Smooth muscle cell (in vitro differentiated cells): Measurements from ENCODE around the gene EXOSC3. TPM values are rescaled to one million over a fixed set of nuclear protein-coding genes. Genes with fewer than 3 reads are reported as not detected.
"Not testable (repeated sequence)": the region's sequence is repeated elsewhere in the genome, so short reads cannot be mapped to it uniquely, and the experiment has no call there.

Experiments
- DNase-seq: peaks from one replicate; lab custom pipeline; 2025; ENCODE audit not compliant: unreplicated experiment; lab: John Stamatoyannopoulos, UW
- H2AFZ ChIP-seq: fragments of 200-600 bp; sonication (generic); 2 replicates; pipeline ENCODE4 v1.6.0; 2016; ENCODE audit warnings: antibody characterized with exemption, low read depth, mild to moderate bottlenecking
- H3F3A ChIP-seq: fragments of 200-600 bp; sonication (generic); 2 replicates; pipeline ENCODE4 v1.6.0; 2017; ENCODE audit warnings: antibody characterized with exemption, low read depth
- H3K27ac ChIP-seq: fragments of 200-600 bp; sonication (generic); 2 replicates; pipeline ENCODE4 v1.5.1; 2016; ENCODE audit warnings: low read depth, mild to moderate bottlenecking
- H3K27me3 ChIP-seq: fragments of 200-600 bp; sonication (generic); 2 replicates; pipeline ENCODE4 v1.6.1; 2016; ENCODE audit warnings: low read depth, mild to moderate bottlenecking
- H3K36me3 ChIP-seq: fragments of 200-600 bp; sonication (generic); 2 replicates; pipeline ENCODE4 v1.5.1; 2016; ENCODE audit warnings: low read depth
- H3K4me1 ChIP-seq: fragments of 200-600 bp; sonication (generic); 2 replicates; pipeline ENCODE4 v1.5.1; 2016; ENCODE audit warnings: low read depth
- H3K4me2 ChIP-seq: fragments of 200-600 bp; sonication (generic); 2 replicates; pipeline ENCODE4 v1.6.0; 2016; ENCODE audit warnings: mild to moderate bottlenecking
- H3K4me3 ChIP-seq: fragments of 200-600 bp; sonication (generic); 2 replicates; pipeline ENCODE4 v1.5.1; 2016; ENCODE audit warnings: mild to moderate bottlenecking
- H3K79me2 ChIP-seq: fragments of 200-600 bp; sonication (generic); 2 replicates; pipeline ENCODE4 v1.6.0; 2016; ENCODE audit warnings: low read depth, mild to moderate bottlenecking
- H3K9ac ChIP-seq: fragments of 200-600 bp; sonication (generic); 2 replicates; pipeline ENCODE4 v1.6.0; 2016; ENCODE audit warnings: low read depth
- H3K9me3 ChIP-seq: fragments of 200-600 bp; sonication (generic); replicated peaks from 2 replicates; pipeline ENCODE4 v1.5.1; 2016; ENCODE audit warnings: low read depth
- H4K20me1 ChIP-seq: fragments of 200-600 bp; sonication (generic); 2 replicates; pipeline ENCODE4 v1.6.0; 2016; ENCODE audit warnings: low read depth
- WGBS: methylation state at CpG from one replicate; pipeline ENCODE4 v1.1.7; 2016; ENCODE audit warnings: low lambda C conversion rate; 5-methylcytosine and 5-hydroxymethylcytosine counted together
- polyA plus RNA-seq: library from polyadenylated mRNA; unstranded; fragments of >200 nt; fragmentation: Nextera tagmentation; extraction: Ambion mirVana; gene quantifications from 2 replicates; pipeline ENCODE4 v1.2.1, GENCODE V29; 2016
- total RNA-seq: library from RNA; depleted of rRNA; stranded (reverse); fragments of >200 nt; gene quantifications from 2 replicates; pipeline ENCODE4 v1.2.3, GENCODE V29; 2014
- TF ChIP-seq, protein P1 (sequence below): fragments of 200-600 bp; sonication (generic); IDR thresholded peaks from 2 replicates; pipeline ENCODE4 v1.5.1; 2017; ENCODE audit warnings: borderline replicate concordance, mild to moderate bottlenecking, antibody characterized with exemption; ENCODE audit not compliant: insufficient read depth, poor library complexity, severe bottlenecking

The EXOSC3 gene
- total and polyA plus RNA-seq, 2 experiments from 2014 or later: 21.6 to 22.6 TPM

DNA sequence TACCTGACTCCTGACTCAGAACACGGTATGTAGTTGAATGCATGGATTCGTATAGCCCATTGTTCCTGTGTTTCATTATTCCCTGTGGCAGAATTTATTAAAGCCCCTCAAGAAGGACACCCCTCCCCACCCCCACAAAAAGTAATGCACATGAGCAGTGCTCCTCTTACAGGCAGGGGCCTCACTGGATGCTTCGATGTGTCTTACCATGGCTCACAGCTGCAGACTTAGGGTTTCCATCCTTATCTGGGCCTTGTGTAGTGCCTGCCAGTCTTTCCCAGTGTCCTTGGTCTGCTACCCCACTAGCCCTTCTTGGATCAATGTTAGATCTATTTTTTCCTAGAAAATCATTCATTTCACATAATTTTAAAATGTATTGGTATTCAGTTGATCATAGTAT lies 14.9 kb downstream of the EXOSC3 start:
- no peak for DNase-seq
- no peaks in the 10 kb centered on the region for H3K9me3 ChIP-seq
- no peak overlapping the region for H3K4me3 ChIP-seq
- H3F3A ChIP-seq: no peaks in the 10 kb centered on the region
- no peak overlapping the region for H3K9ac ChIP-seq
- H3K27me3 ChIP-seq: no peaks in the 10 kb centered on the region
- H3K36me3 ChIP-seq: no peaks in the 10 kb centered on the region
- no peaks in the 10 kb centered on the region for H3K79me2 ChIP-seq
- no peak overlapping the region for H3K27ac ChIP-seq
- 92% methylated on average over 3 of the region's 3 CpGs for WGBS
- TF ChIP-seq, protein P1, sequence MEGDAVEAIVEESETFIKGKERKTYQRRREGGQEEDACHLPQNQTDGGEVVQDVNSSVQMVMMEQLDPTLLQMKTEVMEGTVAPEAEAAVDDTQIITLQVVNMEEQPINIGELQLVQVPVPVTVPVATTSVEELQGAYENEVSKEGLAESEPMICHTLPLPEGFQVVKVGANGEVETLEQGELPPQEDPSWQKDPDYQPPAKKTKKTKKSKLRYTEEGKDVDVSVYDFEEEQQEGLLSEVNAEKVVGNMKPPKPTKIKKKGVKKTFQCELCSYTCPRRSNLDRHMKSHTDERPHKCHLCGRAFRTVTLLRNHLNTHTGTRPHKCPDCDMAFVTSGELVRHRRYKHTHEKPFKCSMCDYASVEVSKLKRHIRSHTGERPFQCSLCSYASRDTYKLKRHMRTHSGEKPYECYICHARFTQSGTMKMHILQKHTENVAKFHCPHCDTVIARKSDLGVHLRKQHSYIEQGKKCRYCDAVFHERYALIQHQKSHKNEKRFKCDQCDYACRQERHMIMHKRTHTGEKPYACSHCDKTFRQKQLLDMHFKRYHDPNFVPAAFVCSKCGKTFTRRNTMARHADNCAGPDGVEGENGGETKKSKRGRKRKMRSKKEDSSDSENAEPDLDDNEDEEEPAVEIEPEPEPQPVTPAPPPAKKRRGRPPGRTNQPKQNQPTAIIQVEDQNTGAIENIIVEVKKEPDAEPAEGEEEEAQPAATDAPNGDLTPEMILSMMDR: no peak
- no peak overlapping the region for H3K4me2 ChIP-seq
- no peak overlapping the region for H2AFZ ChIP-seq
- no peaks in the 10 kb centered on the region for H4K20me1 ChIP-seq
- no peaks in the 10 kb centered on the region for H3K4me1 ChIP-seq

DNA sequence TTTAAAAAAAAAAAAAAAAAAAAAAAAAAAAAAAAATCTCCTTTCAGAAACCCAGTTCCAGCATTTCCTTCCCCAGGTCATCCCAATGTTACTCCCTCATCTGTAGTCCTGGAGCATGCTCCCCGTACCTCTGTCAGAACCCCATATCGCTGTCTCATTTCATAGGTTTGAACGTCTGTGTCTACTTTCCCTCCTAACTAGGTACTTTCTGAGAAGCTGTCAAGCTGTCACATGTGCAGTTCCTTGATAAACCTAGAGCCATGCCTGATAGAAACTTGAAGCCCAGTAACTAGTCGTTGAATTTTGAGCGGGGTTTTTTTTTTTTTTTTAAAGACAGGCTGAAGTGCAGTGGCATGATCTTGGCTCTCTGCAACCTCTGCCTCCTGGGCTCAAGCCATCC lies 15.6 kb downstream of the EXOSC3 start:
- WGBS: 91% methylated on average over 5 of the region's 5 CpGs
- Histone ChIP-seq H3K4me1 (no peaks in the 10 kb centered on the region), H2AFZ (no peak overlapping the region), H4K20me1 (no peaks in the 10 kb centered on the region), H3K36me3 (no peaks in the 10 kb centered on the region), H3K4me2 (no peak overlapping the region), H3K27ac (no peak overlapping the region), H3K4me3 (no peak overlapping the region), H3K9me3 (no peaks in the 10 kb centered on the region), H3K79me2 (no peaks in the 10 kb centered on the region), H3F3A (no peaks in the 10 kb centered on the region), H3K27me3 (no peaks in the 10 kb centered on the region), H3K9ac (no peak overlapping the region)
- TF ChIP-seq, protein P1: no peak
- DNase-seq: no peak

DNA sequence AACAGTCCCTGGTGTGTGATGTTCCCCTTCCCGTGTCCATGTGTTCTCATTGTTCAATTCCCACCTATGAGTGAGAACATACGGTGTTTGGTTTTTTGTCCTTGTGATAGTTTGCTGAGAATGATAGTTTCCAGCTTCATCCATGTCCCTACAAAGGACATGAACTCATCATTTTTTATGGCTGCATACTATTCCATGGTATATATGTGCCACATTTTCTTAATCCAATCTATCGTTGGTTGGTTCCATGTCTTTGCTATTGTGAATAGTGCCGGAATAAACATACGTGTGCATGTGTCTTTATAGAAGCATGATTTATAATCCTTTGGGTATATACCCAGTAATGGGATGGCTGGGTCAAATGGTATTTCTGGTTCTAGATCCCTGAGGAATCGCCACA lies 19.6 kb downstream of the EXOSC3 start:
- 81% methylated on average over 6 of the region's 6 CpGs for WGBS
- not testable (repeated sequence) for H3K79me2 ChIP-seq, DNase-seq, H3K4me1 ChIP-seq, H3F3A ChIP-seq, H3K4me2 ChIP-seq, H2AFZ ChIP-seq, H3K27ac ChIP-seq, H3K27me3 ChIP-seq, H3K4me3 ChIP-seq, H3K9me3 ChIP-seq, H3K36me3 ChIP-seq, H4K20me1 ChIP-seq, H3K9ac ChIP-seq

DNA sequence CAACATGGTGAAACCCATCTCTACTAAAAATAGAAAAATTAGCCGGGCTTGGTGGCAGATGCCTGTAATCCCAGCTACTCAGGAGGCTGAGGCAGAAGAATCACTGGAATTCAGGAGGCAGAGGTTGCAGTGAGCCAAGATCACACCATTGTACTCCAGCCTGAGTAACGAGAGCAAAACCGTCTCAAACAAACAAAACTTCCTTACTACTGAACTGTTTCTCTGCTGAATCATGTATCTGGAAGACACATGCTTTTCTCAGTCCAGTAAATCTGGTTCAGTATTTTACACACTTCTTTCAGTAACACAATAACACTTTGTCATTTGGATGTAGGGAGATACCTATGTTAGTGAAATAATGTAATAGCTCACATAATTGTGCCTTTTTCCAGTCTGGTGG lies 23.4 kb downstream of the EXOSC3 start:
- H3K36me3 ChIP-seq: no peaks in the 10 kb centered on the region
- H3K9me3 ChIP-seq: no peaks in the 10 kb centered on the region
- no peak overlapping the region for H3K4me3 ChIP-seq
- H4K20me1 ChIP-seq: no peaks in the 10 kb centered on the region
- peak overlapping the region; percentile 29 for H3K27ac ChIP-seq
- H2AFZ ChIP-seq: no peak overlapping the region
- H3F3A ChIP-seq: no peaks in the 10 kb centered on the region
- no peaks in the 10 kb centered on the region for H3K27me3 ChIP-seq
- no peak for DNase-seq
- H3K4me2 ChIP-seq: no peak overlapping the region
- WGBS: 48% methylated on average over 3 of the region's 3 CpGs
- TF ChIP-seq, protein P1: no peak
- no peaks in the 10 kb centered on the region for H3K79me2 ChIP-seq
- H3K9ac ChIP-seq: no peak overlapping the region
- no peaks in the 10 kb centered on the region for H3K4me1 ChIP-seq
